K562 (cell line): ENCODE results near the gene ADRM1.

ENCODE experiments used
- CC2D1A ChIP-seq: fragments of 450-650 bp; IDR thresholded peaks from 2 replicates; pipeline ENCODE4 v1.6.1; 2017; ENCODE audit warnings: mild to moderate bottlenecking
- CEBPB ChIP-seq: fragments of 450-650 bp; IDR thresholded peaks from 2 replicates; pipeline ENCODE4 v1.6.1; 2016; ENCODE audit warnings: missing genetic modification characterization, missing compliant biosample characterization
- CEBPG ChIP-seq, 3 experiments: fragments of 200-800 bp in 1 of 3; sonication (Bioruptor generic) in 1 of 3; sonication (generic) in 1 of 3; formaldehyde crosslinking in 1 of 3; IDR thresholded peaks in 2 of 3; conservative IDR thresholded peaks in 1 of 3; 2 replicates each; pipeline versions ENCODE4 v1.6.1 to v1.8.0; 2016 to 2022; ENCODE audit warnings: missing compliant biosample characterization in 2 of 3, missing genetic modification characterization in 2 of 3, mild to moderate bottlenecking in 1 of 3, missing genetic modification reagents in 1 of 3
- CTCF ChIP-seq, 3 experiments: IDR thresholded peaks in 2 of 3; conservative IDR thresholded peaks in 1 of 3; 2 replicates each; pipeline ENCODE4 v1.5.1; 2011 to 2012; ENCODE audit warnings: low read length in 3 of 3, mild to moderate bottlenecking in 3 of 3, control low read depth in 2 of 3, improper control_type of control experiment in 1 of 3, inconsistent platforms in 1 of 3, low read depth in 1 of 3, mixed read lengths in 1 of 3, moderate library complexity in 1 of 3; ENCODE audit not compliant: insufficient read depth in 2 of 3
- EP300 ChIP-seq: IDR thresholded peaks from 2 replicates; pipeline ENCODE4 v1.6.1; 2012; ENCODE audit warnings: low read length, improper control_type of control experiment
- FOS ChIP-seq: IDR thresholded peaks from 3 replicates; pipeline ENCODE4 v1.6.1; 2011; ENCODE audit not compliant: insufficient read length; ENCODE audit errors: extremely low read depth
- NFE2L1 ChIP-seq: fragments of 450-650 bp; IDR thresholded peaks from 2 replicates; pipeline ENCODE4 v1.6.1; 2016; ENCODE audit warnings: missing genetic modification characterization, low read depth, mild to moderate bottlenecking, missing compliant biosample characterization, moderate library complexity, borderline replicate concordance
- NFYB ChIP-seq: IDR thresholded peaks from 2 replicates; pipeline ENCODE4 v1.6.1; 2011; ENCODE audit warnings: mild to moderate bottlenecking, moderate library complexity; ENCODE audit not compliant: insufficient read length; ENCODE audit errors: extremely low read depth
- PHF20 ChIP-seq: fragments of 450-650 bp; IDR thresholded peaks from 2 replicates; pipeline ENCODE4 v1.6.1; 2018; ENCODE audit not compliant: partially characterized antibody
- RBM39 ChIP-seq: fragments of 200-400 bp; formaldehyde crosslinking; optimal IDR thresholded peaks from 2 replicates; pipeline ENCODE3; 2018; ENCODE audit warnings: low read depth, low read length
- TARDBP ChIP-seq: fragments of 450-650 bp; IDR thresholded peaks from 2 replicates; pipeline ENCODE4 v1.6.1; 2016
- ZNF274 ChIP-seq: IDR thresholded peaks from 2 replicates; pipeline ENCODE4 v1.6.1; 2011; ENCODE audit warnings: low read depth, mild to moderate bottlenecking, low read length, moderate library complexity, borderline replicate concordance

- no peak for TF ChIP-seq PHF20
- no peak for TF ChIP-seq CC2D1A
- no peak for TF ChIP-seq RBM39
- no peak for TF ChIP-seq CTCF (IDR thresholded peaks at IDR 0.05 in 2 of 3, conservative IDR thresholded peaks at IDR 0.05 in 1 of 3; ENCODE audit: insufficient read depth in 2 of 3, low read depth in 1 of 3, low read length in 3 of 3)
- TF ChIP-seq NFYB = no peak
- no peak for TF ChIP-seq EP300
- no peak for TF ChIP-seq TARDBP
- no peak for TF ChIP-seq CEBPG (CRISPR knock-in tag; IDR thresholded peaks at IDR 0.05)
- TF ChIP-seq CEBPG (tag; conservative IDR thresholded peaks at IDR 0.05 in 1 of 2, IDR thresholded peaks at IDR 0.05 in 1 of 2) = no peak
- no peak for TF ChIP-seq FOS
- no peak for TF ChIP-seq ZNF274
- TF ChIP-seq CEBPB (tag) = no peak
- TF ChIP-seq NFE2L1 (tag) = no peak
These were observed 48.0 kb downstream of the ADRM1 start for GRCh38 chr20:62350629-62351422.
